Panc1 (cell line): ENCODE measurements around the gene TMEM247. TPM values are rescaled to one million over a fixed set of nuclear protein-coding genes. Genes with fewer than 3 reads are reported as not detected.

Experiments used
- ATAC-seq: fragments of 200-7000 bp; cut with Tn5 transposase; 2 replicates; pipeline ENCODE4 v1.9.1; 2020; ENCODE audit warnings: mild to moderate bottlenecking, moderate library complexity
- BruUV-seq: library from RNA; stranded (reverse); fragments of 400-500 nt; replicated peaks from 2 replicates; lab custom pipeline; 2021; lab: Mats Ljungman, UMichigan
- CTCF ChIA-PET: fragments of 300-600 bp; sonication (Branson Sonifier 250); formaldehyde crosslinking; loops from one replicate; lab custom pipeline; 2022; ENCODE audit warnings: antibody characterized with exemption; lab: Charles Lee
- POLR2A ChIA-PET: fragments of 300-600 bp; sonication (Branson Sonifier 250); formaldehyde crosslinking; loops from one replicate; lab custom pipeline; 2022; ENCODE audit warnings: antibody characterized with exemption; lab: Charles Lee
- DNase-seq: peaks from one replicate; pipeline ENCODE4 v3.0.0-alpha.2; 2010; ENCODE audit warnings: low read depth, low spot score
- H3K27ac ChIP-seq: 2 replicates; pipeline ENCODE4 v1.5.1; 2011; ENCODE audit warnings: mild to moderate bottlenecking, low read length, inconsistent platforms
- H3K27me3 ChIP-seq: fragments of 200-500 bp; sonication (Bioruptor generic); 2 replicates; pipeline ENCODE4 v1.6.0; 2014; ENCODE audit warnings: low read length, inconsistent platforms; ENCODE audit not compliant: control insufficient read depth, insufficient read depth
- H3K36me3 ChIP-seq: fragments of 200-500 bp; sonication (Bioruptor generic); 2 replicates; pipeline ENCODE4 v1.5.1; 2014; ENCODE audit warnings: inconsistent platforms, mild to moderate bottlenecking, low read length, moderate library complexity; ENCODE audit not compliant: control insufficient read depth, insufficient read depth
- H3K4me1 ChIP-seq: 2 replicates; pipeline ENCODE4 v1.5.1; 2011; ENCODE audit warnings: inconsistent platforms, mild to moderate bottlenecking, low read length, moderate library complexity; ENCODE audit not compliant: control insufficient read depth, insufficient read depth
- H3K4me3 ChIP-seq, 2 experiments: 2 replicates each; pipeline ENCODE4 v1.5.1; 2011 to 2012; ENCODE audit warnings: low read depth in 2 of 2, low read length in 2 of 2, mild to moderate bottlenecking in 2 of 2, inconsistent platforms in 1 of 2, moderate library complexity in 1 of 2
- H3K9me3 ChIP-seq: fragments of 200-500 bp; sonication (Bioruptor generic); 2 replicates; pipeline ENCODE4 v1.5.1; 2014; ENCODE audit warnings: low read depth, mild to moderate bottlenecking, inconsistent platforms, low read length, moderate library complexity; ENCODE audit not compliant: control insufficient read depth, insufficient read depth
- POLR2AphosphoS5 ChIP-seq: IDR thresholded peaks from 2 replicates; pipeline ENCODE4 v1.6.1; 2012; ENCODE audit warnings: mild to moderate bottlenecking, low read depth, low read length, moderate library complexity
- SIN3A ChIP-seq: IDR thresholded peaks from 2 replicates; pipeline ENCODE4 v1.6.1; 2012; ENCODE audit warnings: low read depth, mild to moderate bottlenecking, low read length, moderate library complexity, borderline replicate concordance; ENCODE audit not compliant: insufficient read depth
- TCF7L2 ChIP-seq: IDR thresholded peaks from 2 replicates; pipeline ENCODE4 v1.6.1; 2011; ENCODE audit warnings: mild to moderate bottlenecking, low read depth, low read length, inconsistent platforms
- in situ Hi-C: cut with HindIII; loops from 2 replicates; pipeline ENCODE4 v1.10.0; 2016; ENCODE audit warnings: low sequenced_read_pairs, low pct_unique_long_range_greater_than_20kb
- intact Hi-C: fragments of 100-400 bp; cut with micrococcal nuclease; formaldehyde crosslinking; loops from one replicate; pipeline ENCODE4 v1.10.0; 2022; ENCODE audit not compliant: unreplicated experiment
- total RNA-seq: library from RNA; stranded (reverse); gene quantifications from one replicate; pipeline ENCODE4 v1.2.1, GENCODE V29; 2021; ENCODE audit not compliant: unreplicated experiment
- TF ChIP-seq, protein P1 (sequence below): fragments of 450-650 bp; IDR thresholded peaks from 2 replicates; pipeline ENCODE4 v1.5.1; 2017; ENCODE audit warnings: mild to moderate bottlenecking
- TF ChIP-seq, protein P2 (sequence below), 2 experiments: IDR thresholded peaks; 2 replicates each; pipeline ENCODE4 v1.6.1; 2011 to 2012; ENCODE audit warnings: low read depth in 2 of 2, control low read depth in 1 of 2, low read length in 1 of 2, mild to moderate bottlenecking in 1 of 2, moderate library complexity in 1 of 2; ENCODE audit not compliant: insufficient read depth in 1 of 2

Gene TMEM247
- total RNA-seq, 1 experiment from 2014 or later = not detected

DNA sequence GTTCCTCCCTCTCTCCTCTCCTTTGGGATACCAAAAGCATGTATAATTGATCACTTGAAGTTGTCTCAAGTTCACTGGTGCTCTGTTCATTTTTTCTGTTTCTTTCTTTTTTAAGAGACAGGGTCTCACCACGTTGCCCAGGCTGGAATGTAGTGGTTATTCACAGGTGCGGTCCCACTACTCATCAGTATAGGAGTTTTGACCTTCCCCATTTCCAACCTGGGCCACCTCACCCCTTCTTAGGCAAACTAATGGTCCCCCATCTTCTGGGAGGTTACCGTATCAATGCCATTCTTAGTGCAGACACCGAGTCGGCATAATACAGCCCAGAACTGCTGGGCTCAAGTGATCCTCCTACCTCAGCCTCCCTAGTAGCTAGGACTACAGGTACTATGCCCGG, 31.3 kb upstream of the TMEM247 start:
- CTCF ChIA-PET = no interaction called here
- intact Hi-C loops (no loop called here), in situ Hi-C loops (no loop called here)
- no peak for TF ChIP-seq POLR2AphosphoS5
- TF ChIP-seq, protein P1, sequence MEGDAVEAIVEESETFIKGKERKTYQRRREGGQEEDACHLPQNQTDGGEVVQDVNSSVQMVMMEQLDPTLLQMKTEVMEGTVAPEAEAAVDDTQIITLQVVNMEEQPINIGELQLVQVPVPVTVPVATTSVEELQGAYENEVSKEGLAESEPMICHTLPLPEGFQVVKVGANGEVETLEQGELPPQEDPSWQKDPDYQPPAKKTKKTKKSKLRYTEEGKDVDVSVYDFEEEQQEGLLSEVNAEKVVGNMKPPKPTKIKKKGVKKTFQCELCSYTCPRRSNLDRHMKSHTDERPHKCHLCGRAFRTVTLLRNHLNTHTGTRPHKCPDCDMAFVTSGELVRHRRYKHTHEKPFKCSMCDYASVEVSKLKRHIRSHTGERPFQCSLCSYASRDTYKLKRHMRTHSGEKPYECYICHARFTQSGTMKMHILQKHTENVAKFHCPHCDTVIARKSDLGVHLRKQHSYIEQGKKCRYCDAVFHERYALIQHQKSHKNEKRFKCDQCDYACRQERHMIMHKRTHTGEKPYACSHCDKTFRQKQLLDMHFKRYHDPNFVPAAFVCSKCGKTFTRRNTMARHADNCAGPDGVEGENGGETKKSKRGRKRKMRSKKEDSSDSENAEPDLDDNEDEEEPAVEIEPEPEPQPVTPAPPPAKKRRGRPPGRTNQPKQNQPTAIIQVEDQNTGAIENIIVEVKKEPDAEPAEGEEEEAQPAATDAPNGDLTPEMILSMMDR = no peak
- TF ChIP-seq, protein P2, sequence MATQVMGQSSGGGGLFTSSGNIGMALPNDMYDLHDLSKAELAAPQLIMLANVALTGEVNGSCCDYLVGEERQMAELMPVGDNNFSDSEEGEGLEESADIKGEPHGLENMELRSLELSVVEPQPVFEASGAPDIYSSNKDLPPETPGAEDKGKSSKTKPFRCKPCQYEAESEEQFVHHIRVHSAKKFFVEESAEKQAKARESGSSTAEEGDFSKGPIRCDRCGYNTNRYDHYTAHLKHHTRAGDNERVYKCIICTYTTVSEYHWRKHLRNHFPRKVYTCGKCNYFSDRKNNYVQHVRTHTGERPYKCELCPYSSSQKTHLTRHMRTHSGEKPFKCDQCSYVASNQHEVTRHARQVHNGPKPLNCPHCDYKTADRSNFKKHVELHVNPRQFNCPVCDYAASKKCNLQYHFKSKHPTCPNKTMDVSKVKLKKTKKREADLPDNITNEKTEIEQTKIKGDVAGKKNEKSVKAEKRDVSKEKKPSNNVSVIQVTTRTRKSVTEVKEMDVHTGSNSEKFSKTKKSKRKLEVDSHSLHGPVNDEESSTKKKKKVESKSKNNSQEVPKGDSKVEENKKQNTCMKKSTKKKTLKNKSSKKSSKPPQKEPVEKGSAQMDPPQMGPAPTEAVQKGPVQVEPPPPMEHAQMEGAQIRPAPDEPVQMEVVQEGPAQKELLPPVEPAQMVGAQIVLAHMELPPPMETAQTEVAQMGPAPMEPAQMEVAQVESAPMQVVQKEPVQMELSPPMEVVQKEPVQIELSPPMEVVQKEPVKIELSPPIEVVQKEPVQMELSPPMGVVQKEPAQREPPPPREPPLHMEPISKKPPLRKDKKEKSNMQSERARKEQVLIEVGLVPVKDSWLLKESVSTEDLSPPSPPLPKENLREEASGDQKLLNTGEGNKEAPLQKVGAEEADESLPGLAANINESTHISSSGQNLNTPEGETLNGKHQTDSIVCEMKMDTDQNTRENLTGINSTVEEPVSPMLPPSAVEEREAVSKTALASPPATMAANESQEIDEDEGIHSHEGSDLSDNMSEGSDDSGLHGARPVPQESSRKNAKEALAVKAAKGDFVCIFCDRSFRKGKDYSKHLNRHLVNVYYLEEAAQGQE (IDR thresholded peaks at IDR 0.05; ENCODE audit: insufficient read depth in 1 of 2, low read depth in 2 of 2, low read length in 1 of 2) = no peak
- TF ChIP-seq SIN3A = no peak
- TF ChIP-seq TCF7L2 = no peak
- DNase-seq (no peak), ATAC-seq (no peak)
- Histone ChIP-seq H3K9me3 (no peaks in the 10 kb centered on the region), H3K36me3 (no peaks in the 10 kb centered on the region), H3K27me3 (no peaks in the 10 kb centered on the region), H3K4me1 (no peaks in the 10 kb centered on the region), H3K27ac (no peak overlapping the region), H3K4me3 (no peak overlapping the region)
- BruUV-seq = no TSS peak
- POLR2A ChIA-PET = no interaction called here

DNA sequence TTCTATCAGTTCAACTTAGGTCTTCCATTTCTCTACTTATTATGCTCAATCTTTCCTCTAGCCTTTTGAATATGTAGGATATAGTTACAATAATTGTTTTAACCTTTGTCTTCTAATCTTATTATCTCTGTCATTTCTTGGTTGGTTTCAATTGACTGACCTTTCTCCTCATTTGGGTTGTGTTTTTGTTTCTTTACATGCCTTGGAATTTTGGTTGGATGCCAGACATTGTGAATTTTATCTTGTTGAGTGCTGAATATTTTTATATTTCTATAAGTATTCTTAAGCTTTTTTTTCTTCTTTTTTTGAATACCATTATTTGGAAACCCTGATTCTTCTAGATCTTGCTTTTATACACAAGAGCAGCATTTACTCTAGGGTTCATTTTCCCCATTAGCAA, 30.7 kb upstream of the TMEM247 start:
- no peak overlapping the region for H3K27ac ChIP-seq
- no TSS peak for BruUV-seq
- ChIA-PET CTCF (no interaction called here), POLR2A (no interaction called here)
- no peaks in the 10 kb centered on the region for H3K4me1 ChIP-seq
- no peaks in the 10 kb centered on the region for H3K9me3 ChIP-seq
- in situ Hi-C loops (no loop called here), intact Hi-C loops (no loop called here)
- DNase-seq (no peak), ATAC-seq (no peak)
- no peaks in the 10 kb centered on the region for H3K36me3 ChIP-seq
- no peak overlapping the region for H3K4me3 ChIP-seq
- no peak for TF ChIP-seq POLR2AphosphoS5
- no peak for TF ChIP-seq TCF7L2
- TF ChIP-seq SIN3A = no peak
- TF ChIP-seq, protein P2 (IDR thresholded peaks at IDR 0.05; ENCODE audit: insufficient read depth in 1 of 2, low read depth in 2 of 2, low read length in 1 of 2) = no peak
- TF ChIP-seq, protein P1 = no peak
- no peaks in the 10 kb centered on the region for H3K27me3 ChIP-seq
